Parathyroid adenoma (tissue), 2 donors: ENCODE data around the gene ACOT11.

Experiments used
- H2AFZ ChIP-seq: fragments of 300-600 bp; sonication (generic); one replicate; pipeline ENCODE4 v1.7.0; 2017; ENCODE audit warnings: antibody characterized with exemption, mild to moderate bottlenecking
- H3K27ac ChIP-seq: fragments of 300-600 bp; sonication (generic); one replicate; pipeline ENCODE4 v1.7.0; 2017
- H3K27me3 ChIP-seq: fragments of 300-600 bp; sonication (generic); one replicate; pipeline ENCODE4 v1.7.0; 2017; ENCODE audit warnings: low read length; ENCODE audit not compliant: control insufficient read depth, insufficient read depth
- H3K36me3 ChIP-seq: fragments of 300-600 bp; sonication (generic); one replicate; pipeline ENCODE4 v1.7.0; 2017; ENCODE audit warnings: low read length; ENCODE audit not compliant: control insufficient read depth, insufficient read depth
- H3K4me1 ChIP-seq: fragments of 300-600 bp; sonication (generic); one replicate; pipeline ENCODE4 v1.7.0; 2017; ENCODE audit warnings: control low read depth
- H3K4me2 ChIP-seq: fragments of 300-600 bp; sonication (generic); one replicate; pipeline ENCODE4 v1.7.0; 2017; ENCODE audit warnings: low read length
- H3K4me3 ChIP-seq: fragments of 300-600 bp; sonication (generic); one replicate; pipeline ENCODE4 v1.7.0; 2017; ENCODE audit warnings: low read depth, low read length
- H3K79me2 ChIP-seq: fragments of 300-600 bp; sonication (generic); one replicate; pipeline ENCODE4 v1.7.0; 2017; ENCODE audit warnings: control low read depth
- H3K9ac ChIP-seq: fragments of 300-600 bp; sonication (generic); one replicate; pipeline ENCODE4 v1.7.0; 2017; ENCODE audit warnings: mild to moderate bottlenecking
- H3K9me3 ChIP-seq: fragments of 300-600 bp; sonication (generic); one replicate; pipeline ENCODE4 v1.7.0; 2017; ENCODE audit warnings: low read length; ENCODE audit not compliant: control insufficient read depth
- TF ChIP-seq, protein P1 (sequence below): fragments of 300-600 bp; sonication (generic); IDR thresholded peaks from one replicate; pipeline ENCODE4 v1.7.0; 2017; ENCODE audit warnings: antibody characterized with exemption, mild to moderate bottlenecking
- donor health status: primary hyperparathyroidism.

Gene ACOT11

DNA sequence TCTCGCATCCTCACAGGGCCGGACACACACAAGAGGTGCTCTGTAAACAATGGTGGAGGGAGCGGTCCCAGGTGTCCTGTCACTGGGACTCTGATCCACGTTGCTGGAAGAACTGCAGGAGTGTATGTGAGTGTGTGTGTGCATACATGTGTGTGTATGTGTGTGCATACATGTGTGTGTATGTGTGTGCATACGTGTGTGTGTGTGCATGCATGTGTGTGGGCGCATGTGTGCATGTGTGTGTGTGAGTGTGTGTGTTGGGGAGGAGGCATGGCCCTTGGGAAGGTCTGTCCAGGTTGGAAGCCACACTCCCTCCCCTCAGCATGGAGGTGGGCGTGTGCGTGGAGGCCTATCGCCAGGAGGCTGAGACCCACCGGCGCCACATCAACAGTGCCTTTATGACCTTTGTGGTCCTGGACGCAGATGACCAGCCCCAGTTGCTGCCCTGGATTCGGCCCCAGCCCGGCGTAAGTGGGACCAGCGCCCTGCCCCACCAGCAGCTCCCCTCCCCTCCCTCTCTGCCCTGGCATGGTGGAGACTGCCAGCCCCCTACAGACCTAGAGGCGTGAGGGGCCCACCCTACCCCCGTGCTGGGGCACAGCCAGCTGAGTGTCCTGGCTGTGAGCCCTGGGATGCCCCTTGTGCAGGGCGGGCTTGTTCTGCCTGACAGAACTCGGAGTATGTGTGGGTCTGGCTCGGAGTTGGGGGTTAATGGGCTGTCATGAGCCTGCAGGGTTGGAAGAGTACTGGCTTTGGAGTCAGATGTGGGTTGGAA, 53.1 kb downstream of the ACOT11 start:
- Histone ChIP-seq H3K27ac (no peak overlapping the region), H3K4me3 (no peak overlapping the region), H3K79me2 (no peaks in the 10 kb centered on the region), H2AFZ (no peak overlapping the region), H3K4me1 (no peaks in the 10 kb centered on the region), H3K9ac (no peak overlapping the region), H3K27me3 (no peaks in the 10 kb centered on the region), H3K36me3 (no peaks in the 10 kb centered on the region), H3K4me2 (no peak overlapping the region), H3K9me3 (no peaks in the 10 kb centered on the region)
- TF ChIP-seq, protein P1, sequence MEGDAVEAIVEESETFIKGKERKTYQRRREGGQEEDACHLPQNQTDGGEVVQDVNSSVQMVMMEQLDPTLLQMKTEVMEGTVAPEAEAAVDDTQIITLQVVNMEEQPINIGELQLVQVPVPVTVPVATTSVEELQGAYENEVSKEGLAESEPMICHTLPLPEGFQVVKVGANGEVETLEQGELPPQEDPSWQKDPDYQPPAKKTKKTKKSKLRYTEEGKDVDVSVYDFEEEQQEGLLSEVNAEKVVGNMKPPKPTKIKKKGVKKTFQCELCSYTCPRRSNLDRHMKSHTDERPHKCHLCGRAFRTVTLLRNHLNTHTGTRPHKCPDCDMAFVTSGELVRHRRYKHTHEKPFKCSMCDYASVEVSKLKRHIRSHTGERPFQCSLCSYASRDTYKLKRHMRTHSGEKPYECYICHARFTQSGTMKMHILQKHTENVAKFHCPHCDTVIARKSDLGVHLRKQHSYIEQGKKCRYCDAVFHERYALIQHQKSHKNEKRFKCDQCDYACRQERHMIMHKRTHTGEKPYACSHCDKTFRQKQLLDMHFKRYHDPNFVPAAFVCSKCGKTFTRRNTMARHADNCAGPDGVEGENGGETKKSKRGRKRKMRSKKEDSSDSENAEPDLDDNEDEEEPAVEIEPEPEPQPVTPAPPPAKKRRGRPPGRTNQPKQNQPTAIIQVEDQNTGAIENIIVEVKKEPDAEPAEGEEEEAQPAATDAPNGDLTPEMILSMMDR, result no peak

DNA sequence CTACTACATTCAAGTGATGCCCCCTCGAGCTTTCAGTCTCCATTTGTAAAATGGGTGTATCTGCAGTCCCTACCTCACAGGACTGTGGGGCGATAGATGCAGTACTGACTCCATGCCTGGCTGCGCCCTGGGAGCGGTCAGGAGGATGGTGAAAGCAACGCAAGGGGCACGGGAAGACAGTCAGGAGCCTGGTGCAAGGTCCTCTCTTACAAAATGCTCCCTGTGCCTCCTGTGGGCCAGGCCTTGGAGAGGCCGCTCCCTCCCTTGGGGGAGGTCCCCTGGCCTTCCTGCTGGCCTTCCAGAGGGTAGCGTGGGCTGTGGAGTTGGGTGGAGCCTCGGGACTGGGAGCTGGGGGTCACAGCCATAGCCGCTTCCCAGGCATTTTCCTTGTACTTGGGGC, 53.7 kb downstream of the ACOT11 start:
- H3K79me2 ChIP-seq, result no peaks in the 10 kb centered on the region
- no peaks in the 10 kb centered on the region for H3K9me3 ChIP-seq
- H3K9ac ChIP-seq, result no peak overlapping the region
- no peaks in the 10 kb centered on the region for H3K36me3 ChIP-seq
- H3K27me3 ChIP-seq, result no peaks in the 10 kb centered on the region
- no peaks in the 10 kb centered on the region for H3K4me1 ChIP-seq
- H3K4me2 ChIP-seq, result no peak overlapping the region
- no peak overlapping the region for H3K27ac ChIP-seq
- H2AFZ ChIP-seq, result no peak overlapping the region
- no peak overlapping the region for H3K4me3 ChIP-seq
- TF ChIP-seq, protein P1, result no peak

DNA sequence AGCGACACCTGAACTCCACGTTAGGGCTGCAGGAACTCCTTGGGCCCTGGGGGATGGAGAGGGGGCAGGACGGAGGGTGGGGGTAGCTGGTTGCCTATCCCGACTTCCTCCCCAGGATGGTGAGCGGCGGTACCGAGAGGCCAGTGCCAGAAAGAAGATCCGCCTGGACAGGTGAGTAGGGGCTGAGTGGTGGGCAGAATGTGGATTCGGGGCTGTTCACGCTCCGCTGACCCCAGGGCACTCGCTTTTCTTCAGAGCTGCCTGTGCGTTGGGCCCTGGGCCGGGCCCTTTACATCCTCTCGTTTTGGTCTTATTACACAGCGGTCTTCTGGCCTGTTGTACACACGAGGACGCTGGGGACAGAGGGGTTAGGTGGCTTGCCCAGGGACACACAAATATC, 54.5 kb downstream of the ACOT11 start:
- Histone ChIP-seq H3K27me3 (no peaks in the 10 kb centered on the region), H3K9me3 (no peaks in the 10 kb centered on the region), H3K79me2 (no peaks in the 10 kb centered on the region), H3K4me3 (no peak overlapping the region), H2AFZ (no peak overlapping the region), H3K9ac (no peak overlapping the region), H3K27ac (no peak overlapping the region), H3K4me1 (no peaks in the 10 kb centered on the region), H3K4me2 (no peak overlapping the region), H3K36me3 (no peaks in the 10 kb centered on the region)
- TF ChIP-seq, protein P1, result no peak

DNA sequence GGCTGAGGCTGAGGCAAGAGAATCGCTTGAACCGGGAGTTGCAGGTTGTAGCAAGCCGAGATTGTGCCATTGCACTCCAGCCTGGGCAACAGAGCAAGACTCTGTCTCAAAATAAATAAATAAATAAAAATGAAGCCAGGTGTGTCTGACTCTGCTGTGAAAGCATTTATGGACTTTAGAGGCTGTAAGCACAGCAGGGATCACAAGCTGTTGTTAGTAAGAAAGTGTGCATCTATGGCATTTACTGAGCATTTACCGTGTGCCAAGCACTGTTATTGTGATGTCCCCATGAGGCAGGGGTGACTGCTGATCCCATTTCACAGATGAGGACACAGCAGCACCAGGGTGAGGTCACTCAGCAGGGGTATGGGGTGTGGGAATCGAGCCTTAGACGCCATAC, 55.2 kb downstream of the ACOT11 start:
- Histone ChIP-seq H2AFZ (no peak overlapping the region), H3K27me3 (no peaks in the 10 kb centered on the region), H3K4me3 (no peak overlapping the region), H3K27ac (no peak overlapping the region), H3K36me3 (no peaks in the 10 kb centered on the region), H3K9ac (no peak overlapping the region), H3K4me2 (no peak overlapping the region), H3K79me2 (no peaks in the 10 kb centered on the region), H3K4me1 (no peaks in the 10 kb centered on the region), H3K9me3 (no peaks in the 10 kb centered on the region)
- TF ChIP-seq, protein P1, result no peak

DNA sequence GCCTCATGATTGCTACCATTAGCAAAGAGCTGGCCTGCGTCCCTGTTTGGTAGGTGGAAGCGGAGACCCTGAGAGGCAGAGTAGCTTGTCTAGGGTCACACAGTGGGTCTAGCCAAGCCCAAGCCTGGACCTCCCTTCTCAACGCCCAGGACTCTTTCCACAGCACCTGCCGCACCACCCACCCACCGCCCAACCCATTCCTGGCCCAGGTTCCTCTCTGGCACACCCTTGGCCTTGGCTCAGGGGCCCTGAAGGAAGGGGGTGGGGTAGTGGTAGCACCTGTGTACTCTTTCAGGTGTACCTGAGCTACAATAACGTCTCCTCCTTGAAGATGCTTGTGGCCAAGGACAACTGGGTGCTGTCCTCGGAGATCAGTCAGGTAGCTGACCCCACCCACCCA, 56.0 kb downstream of the ACOT11 start:
- TF ChIP-seq, protein P1, result no peak
- H3K27me3 ChIP-seq, result no peaks in the 10 kb centered on the region
- no peak overlapping the region for H2AFZ ChIP-seq
- H3K79me2 ChIP-seq, result no peaks in the 10 kb centered on the region
- H3K9me3 ChIP-seq, result no peaks in the 10 kb centered on the region
- no peak overlapping the region for H3K9ac ChIP-seq
- H3K36me3 ChIP-seq, result no peaks in the 10 kb centered on the region
- no peak overlapping the region for H3K27ac ChIP-seq
- no peaks in the 10 kb centered on the region for H3K4me1 ChIP-seq
- no peak overlapping the region for H3K4me3 ChIP-seq
- H3K4me2 ChIP-seq, result no peak overlapping the region
